Measurements from ENCODE around the gene B3GAT3.
"Not testable (repeated sequence)": the region's sequence is repeated elsewhere in the genome, so short reads cannot be mapped to it uniquely, and the experiment has no call there.

DNA sequence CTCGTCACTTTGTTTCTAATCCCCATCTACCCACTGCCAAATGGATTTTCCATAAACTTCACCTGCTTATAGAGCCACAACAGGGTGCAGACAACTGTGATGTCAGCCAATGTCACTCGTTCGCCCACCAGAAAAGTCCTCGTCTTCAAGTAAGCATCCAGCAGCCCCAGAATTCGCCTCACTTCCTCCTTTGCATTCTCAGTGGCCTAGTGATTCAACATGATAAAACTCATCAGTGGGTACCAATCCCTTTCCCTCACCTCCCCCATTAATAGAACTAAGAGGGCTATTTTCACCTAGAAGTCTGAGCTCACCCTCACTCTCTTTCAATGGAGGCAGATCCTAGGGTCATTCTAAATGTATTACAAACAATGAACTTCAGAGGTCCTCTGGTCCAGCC, 50.9 kb downstream of the B3GAT3 start:
- not testable (repeated sequence) for TF ChIP-seq POLR2AphosphoS5, EP300 (IDR thresholded peaks at IDR 0.05)
- TF ChIP-seq, protein P1, sequence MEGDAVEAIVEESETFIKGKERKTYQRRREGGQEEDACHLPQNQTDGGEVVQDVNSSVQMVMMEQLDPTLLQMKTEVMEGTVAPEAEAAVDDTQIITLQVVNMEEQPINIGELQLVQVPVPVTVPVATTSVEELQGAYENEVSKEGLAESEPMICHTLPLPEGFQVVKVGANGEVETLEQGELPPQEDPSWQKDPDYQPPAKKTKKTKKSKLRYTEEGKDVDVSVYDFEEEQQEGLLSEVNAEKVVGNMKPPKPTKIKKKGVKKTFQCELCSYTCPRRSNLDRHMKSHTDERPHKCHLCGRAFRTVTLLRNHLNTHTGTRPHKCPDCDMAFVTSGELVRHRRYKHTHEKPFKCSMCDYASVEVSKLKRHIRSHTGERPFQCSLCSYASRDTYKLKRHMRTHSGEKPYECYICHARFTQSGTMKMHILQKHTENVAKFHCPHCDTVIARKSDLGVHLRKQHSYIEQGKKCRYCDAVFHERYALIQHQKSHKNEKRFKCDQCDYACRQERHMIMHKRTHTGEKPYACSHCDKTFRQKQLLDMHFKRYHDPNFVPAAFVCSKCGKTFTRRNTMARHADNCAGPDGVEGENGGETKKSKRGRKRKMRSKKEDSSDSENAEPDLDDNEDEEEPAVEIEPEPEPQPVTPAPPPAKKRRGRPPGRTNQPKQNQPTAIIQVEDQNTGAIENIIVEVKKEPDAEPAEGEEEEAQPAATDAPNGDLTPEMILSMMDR (IDR thresholded peaks at IDR 0.05) = not testable (repeated sequence)

Measured in suprapubic skin (tissue), 4 donors.